ENCODE data around the gene FAS. TPM values are rescaled to one million over a fixed set of nuclear protein-coding genes. Genes with fewer than 3 reads are reported as not detected.

FAS gene
- polyA plus RNA-seq, 1 experiment = 52.3 TPM

DNA sequence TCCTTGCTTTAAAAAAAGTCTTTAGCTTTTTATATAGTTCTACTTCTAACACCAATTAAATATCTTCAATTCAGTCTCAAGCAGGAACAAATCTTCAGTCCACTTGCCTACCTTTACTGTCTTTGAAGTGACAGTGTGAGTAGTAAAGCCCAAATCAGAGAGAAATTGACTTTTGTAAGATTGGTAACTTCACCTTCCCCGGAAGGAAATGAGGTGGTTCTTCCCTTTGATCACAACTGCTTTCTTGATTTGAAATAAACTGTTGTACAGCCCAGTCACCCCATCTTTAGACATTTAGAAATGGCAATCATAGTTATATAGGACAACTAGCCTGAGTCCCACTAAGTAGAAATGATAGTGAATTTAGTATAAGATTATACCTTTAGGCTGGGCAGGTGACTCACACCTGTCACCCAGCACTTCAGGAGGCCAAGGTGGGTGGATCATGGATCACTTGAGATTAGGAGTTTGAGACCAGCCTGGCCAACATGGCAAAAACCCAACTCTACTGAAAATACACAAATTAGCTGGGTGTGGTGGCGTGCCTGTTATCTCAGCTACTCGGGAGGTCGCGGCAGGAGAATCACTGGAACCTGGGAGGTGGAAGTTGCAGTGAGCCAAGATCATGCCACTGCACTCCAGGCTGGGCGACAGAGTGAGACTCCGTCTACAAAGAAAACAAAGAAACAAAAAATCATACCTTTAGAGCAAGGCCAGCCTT, 4.7 kb downstream of the FAS start:
- no peak for TF ChIP-seq CTCF (IDR thresholded peaks at IDR 0.05; ENCODE audit: insufficient read depth, low read depth, low read length)
- Histone ChIP-seq H3K36me3 (ENCODE audit: control insufficient read depth, insufficient read depth, low read length) (no peaks in the 10 kb centered on the region; the same call in 1 of the 2 replicates), H3K4me3 (ENCODE audit: low read depth, low read length) (no peak overlapping the region), H3K27me3 (ENCODE audit: control insufficient read depth, insufficient read depth, low read length) (no peaks in the 10 kb centered on the region)
- ChIA-PET CTCF (interaction anchor here (0.6 to 8.4 kb wide), 5 partner anchors 7 to 222 kb away, joined by 3 to 136 read pairs (median 4); no protein-coding TSS in a partner anchor), POLR2A (interaction anchor here (0.5 kb wide), 1 partner anchor 1112 kb away, joined by 3 read pairs; no protein-coding TSS in a partner anchor)
- no peak for DNase-seq (ENCODE audit: low read depth)

GRCh38 chr10:88996927-88997326, 6.3 kb downstream of the FAS start:
- ChIA-PET POLR2A (no interaction called here), CTCF (interaction anchor here (2.3 kb wide), 1 partner anchor 10 kb away, joined by 6 read pairs; no protein-coding TSS in a partner anchor)
- Histone ChIP-seq H3K27me3 (ENCODE audit: control insufficient read depth, insufficient read depth, low read length) (no peaks in the 10 kb centered on the region), H3K4me3 (ENCODE audit: low read depth, low read length) (no peak overlapping the region), H3K36me3 (ENCODE audit: control insufficient read depth, insufficient read depth, low read length) (no peaks in the 10 kb centered on the region; the same call in 1 of the 2 replicates)
- DNase-seq (ENCODE audit: low read depth) = no peak
- TF ChIP-seq CTCF (IDR thresholded peaks at IDR 0.05; ENCODE audit: insufficient read depth, low read depth, low read length) = no peak

DNA sequence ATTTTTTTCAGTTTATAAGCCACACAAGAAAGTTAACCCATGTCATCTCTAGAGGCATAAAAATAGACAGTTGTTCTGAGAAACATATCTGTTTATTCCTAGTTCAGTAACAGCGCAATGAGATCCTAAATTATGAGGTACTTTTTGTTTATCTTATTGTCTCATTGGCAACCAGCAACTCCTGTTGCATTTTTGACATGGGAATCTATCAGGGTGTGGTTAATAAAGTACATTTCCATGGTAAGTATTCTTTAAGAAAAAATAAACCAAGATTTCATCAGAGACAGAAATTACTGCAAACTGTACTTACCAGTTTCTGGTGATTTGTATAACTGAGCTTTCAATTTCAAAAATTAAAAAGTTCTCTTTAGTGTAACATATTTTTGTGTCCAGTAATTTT, 9.0 kb downstream of the FAS start:
- Histone ChIP-seq H3K4me3 (ENCODE audit: low read depth, low read length) (no peak overlapping the region), H3K27me3 (ENCODE audit: control insufficient read depth, insufficient read depth, low read length) (no peaks in the 10 kb centered on the region), H3K36me3 (ENCODE audit: control insufficient read depth, insufficient read depth, low read length) (peaks cover 2% of the 10 kb centered on the region; the same call in 1 of the 2 replicates)
- no peak for TF ChIP-seq CTCF (IDR thresholded peaks at IDR 0.05; ENCODE audit: insufficient read depth, low read depth, low read length)
- peak; percentile 24 for DNase-seq (ENCODE audit: low read depth)
- ChIA-PET POLR2A (no interaction called here), CTCF (interaction anchor here (1.8 kb wide), 1 partner anchor 12 kb away, joined by 5 read pairs; no protein-coding TSS in a partner anchor)

DNA sequence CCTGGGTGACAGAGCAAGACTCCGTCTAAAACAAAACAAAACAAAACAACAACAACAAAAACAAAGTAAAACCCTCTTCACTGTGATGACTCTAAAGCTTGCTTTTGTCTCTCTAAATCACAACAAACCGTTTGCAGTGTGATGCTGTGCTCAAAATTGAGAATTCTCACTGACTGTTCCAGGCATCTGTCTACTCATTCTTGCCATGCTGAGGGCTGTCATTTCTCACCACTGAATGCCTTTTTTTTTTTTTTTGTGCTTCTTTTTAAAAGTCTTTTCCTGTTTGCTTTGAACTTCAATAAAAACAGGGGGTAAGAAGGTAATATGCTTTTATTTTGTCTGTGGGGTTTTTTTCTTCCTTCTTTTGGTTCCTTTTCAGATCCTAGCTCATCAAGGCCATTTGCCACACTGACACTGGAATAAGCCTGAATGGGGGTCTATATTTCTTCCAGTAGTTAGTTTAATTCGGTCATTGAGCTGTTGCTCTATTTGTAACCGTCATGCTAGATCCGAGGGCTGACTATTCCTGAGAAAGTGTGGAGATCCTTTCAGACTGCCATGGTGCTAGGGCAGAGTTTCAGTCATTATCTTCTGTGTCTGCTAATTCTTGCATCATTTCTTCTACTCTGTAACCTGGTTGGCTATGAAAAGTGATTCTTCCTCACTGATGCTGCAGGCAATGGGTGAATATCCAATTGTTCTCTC, 10.6 kb downstream of the FAS start:
- no peak for DNase-seq (ENCODE audit: low read depth)
- no peak for TF ChIP-seq CTCF (IDR thresholded peaks at IDR 0.05; ENCODE audit: insufficient read depth, low read depth, low read length)
- Histone ChIP-seq H3K27me3 (ENCODE audit: control insufficient read depth, insufficient read depth, low read length) (no peaks in the 10 kb centered on the region), H3K36me3 (ENCODE audit: control insufficient read depth, insufficient read depth, low read length) (0 out of 2 replicates have a peak, but pooled peaks cover 2% of the 10 kb centered on the region), H3K4me3 (ENCODE audit: low read depth, low read length) (no peak overlapping the region)
- CTCF ChIA-PET = interaction anchor here (0.6 to 1.0 kb wide), 3 partner anchors 14 to 224 kb away, joined by 3 read pairs; no protein-coding TSS in a partner anchor
- POLR2A ChIA-PET = interaction anchor here (0.7 kb wide), 1 partner anchor 24 kb away, joined by 3 read pairs; no protein-coding TSS in a partner anchor

DNA sequence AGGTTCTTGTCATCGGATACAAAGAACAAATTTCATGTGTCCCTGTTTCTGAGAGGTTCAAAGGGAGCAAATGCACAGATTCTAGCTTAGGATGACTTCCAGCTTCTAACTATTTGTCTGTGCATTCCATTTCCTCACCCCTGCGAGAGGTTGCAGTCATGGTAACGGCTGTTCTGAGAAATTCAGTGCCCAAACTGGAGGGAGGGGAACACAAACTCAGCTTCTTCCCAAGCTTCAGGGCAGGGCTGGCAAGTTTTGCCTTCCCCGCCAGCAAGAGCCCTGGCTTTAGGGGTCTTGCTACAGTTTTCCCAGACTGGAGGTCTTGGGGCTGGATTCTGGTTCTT, 11.1 kb downstream of the FAS start:
- H3K4me3 ChIP-seq (ENCODE audit: low read depth, low read length) = no peak overlapping the region
- no peak for DNase-seq (ENCODE audit: low read depth)
- no peak for TF ChIP-seq CTCF (IDR thresholded peaks at IDR 0.05; ENCODE audit: insufficient read depth, low read depth, low read length)
- POLR2A ChIA-PET = interaction anchor here (0.7 kb wide), 1 partner anchor 23 kb away, joined by 3 read pairs; no protein-coding TSS in a partner anchor
- no peaks in the 10 kb centered on the region for H3K27me3 ChIP-seq (ENCODE audit: control insufficient read depth, insufficient read depth, low read length)
- CTCF ChIA-PET = interaction anchor here (0.6 to 1.0 kb wide), 3 partner anchors 14 to 223 kb away, joined by 3 read pairs; no protein-coding TSS in a partner anchor
- H3K36me3 ChIP-seq (ENCODE audit: control insufficient read depth, insufficient read depth, low read length) = 0 out of 2 replicates have a peak, but pooled peaks cover 2% of the 10 kb centered on the region
